Suprapubic skin (tissue), 4 donors: ENCODE results near the gene FOXJ1. TPM values are rescaled to one million over a fixed set of nuclear protein-coding genes. Genes with fewer than 3 reads are reported as not detected.
A peak's percentile ranks its signal among the peaks of the same experiment; 100 is the strongest.

Experiments
- DNase-seq, 2 donors: peaks; one replicate each; pipeline ENCODE4 v3.0.0-alpha.2; 2019; ENCODE audit warnings: low spot score in 2 of 2
- H3K27ac ChIP-seq: fragments of 200-600 bp; sonication (generic); one replicate; pipeline ENCODE4 v1.5.1; 2019
- H3K27me3 ChIP-seq: fragments of 200-600 bp; sonication (generic); one replicate; pipeline ENCODE4 v1.5.1; 2019
- H3K36me3 ChIP-seq: fragments of 200-600 bp; sonication (generic); one replicate; pipeline ENCODE4 v1.5.1; 2019
- H3K4me1 ChIP-seq: fragments of 200-600 bp; sonication (generic); one replicate; pipeline ENCODE4 v1.5.1; 2019
- H3K4me3 ChIP-seq: fragments of 200-600 bp; sonication (generic); one replicate; pipeline ENCODE4 v1.5.1; 2019; ENCODE audit warnings: mild to moderate bottlenecking
- H3K9me3 ChIP-seq: fragments of 200-600 bp; sonication (generic); one replicate; pipeline ENCODE4 v1.5.1; 2019
- CTCF ChIP-seq, 2 donors: fragments of 200-600 bp in 1 of 2; fragments of 450-650 bp in 1 of 2; sonication (generic) in 1 of 2; IDR thresholded peaks; one replicate each; pipeline ENCODE4 v1.5.1; 2016 to 2019; ENCODE audit warnings: antibody characterized with exemption in 2 of 2, mild to moderate bottlenecking in 1 of 2, moderate library complexity in 1 of 2
- EP300 ChIP-seq: sonication (generic); formaldehyde crosslinking; IDR thresholded peaks from one replicate; pipeline ENCODE4 v1.6.1; 2017; ENCODE audit warnings: antibody characterized with exemption
- POLR2A ChIP-seq, 2 donors: fragments of 450-650 bp; IDR thresholded peaks; one replicate each; pipeline ENCODE4 v1.6.1; 2017; ENCODE audit warnings: antibody characterized with exemption in 2 of 2, mild to moderate bottlenecking in 2 of 2, moderate library complexity in 2 of 2
- POLR2AphosphoS5 ChIP-seq, 3 donors: sonication (generic); formaldehyde crosslinking; IDR thresholded peaks; one replicate each; pipeline ENCODE4 v1.6.1; 2017; ENCODE audit warnings: antibody characterized with exemption in 3 of 3
- WGBS: methylation state at CpG from one replicate; pipeline ENCODE4 v1.1.5; 2018; 5-methylcytosine and 5-hydroxymethylcytosine counted together
- total RNA-seq, 4 donors: library from RNA; depleted of rRNA; stranded (reverse); fragments of >200 nt; gene quantifications; one replicate each; pipeline ENCODE4 v1.1.0, GENCODE V29; 2016

FOXJ1 gene
- total RNA-seq, 4 donors from 2014 or later: 2.1 to 3.6 (median 2.9) TPM

- H3K36me3 ChIP-seq: no peaks in the 10 kb centered on the region
- H3K4me1 ChIP-seq: peaks cover 13% of the 10 kb centered on the region
- TF ChIP-seq EP300: no peak
- peak; percentile 43 to 49 for TF ChIP-seq CTCF (IDR thresholded peaks at IDR 0.05)
- TF ChIP-seq POLR2AphosphoS5 (IDR thresholded peaks at IDR 0.05): no peak
- TF ChIP-seq POLR2A (IDR thresholded peaks at IDR 0.05): no peak
- no peak for DNase-seq
- no peak overlapping the region for H3K27ac ChIP-seq
- 84% methylated on average over 12 of the region's 13 CpGs for WGBS
- H3K27me3 ChIP-seq: no peaks in the 10 kb centered on the region
- no peaks in the 10 kb centered on the region for H3K9me3 ChIP-seq
- H3K4me3 ChIP-seq: no peak overlapping the region
Measured at GRCh38 chr17:76147211-76148014, 6.4 kb upstream of the FOXJ1 start.

- Histone ChIP-seq H3K9me3 (no peaks in the 10 kb centered on the region), H3K4me3 (no peak overlapping the region), H3K27me3 (no peaks in the 10 kb centered on the region), H3K4me1 (peaks cover 23% of the 10 kb centered on the region), H3K36me3 (no peaks in the 10 kb centered on the region), H3K27ac (no peak overlapping the region)
- TF ChIP-seq EP300 (no peak), POLR2A (IDR thresholded peaks at IDR 0.05) (no peak), POLR2AphosphoS5 (IDR thresholded peaks at IDR 0.05) (no peak), CTCF (IDR thresholded peaks at IDR 0.05) (no peak)
- DNase-seq: peak in 1 of 2 donors; percentile 75
- WGBS: 89% methylated on average over 13 of the region's 22 CpGs
Measured at GRCh38 chr17:76146053-76146851, 5.2 kb upstream of the FOXJ1 start.

GRCh38 chr17:76145231-76146052 is 4.4 kb upstream of the FOXJ1 start:
- Histone ChIP-seq H3K27me3 (peaks cover 3% of the 10 kb centered on the region), H3K36me3 (no peaks in the 10 kb centered on the region), H3K4me1 (peaks cover 31% of the 10 kb centered on the region), H3K9me3 (no peaks in the 10 kb centered on the region), H3K4me3 (no peak overlapping the region), H3K27ac (peak overlapping the region; percentile 11)
- TF ChIP-seq POLR2AphosphoS5 (IDR thresholded peaks at IDR 0.05): no peak
- DNase-seq: peak in 1 of 2 donors; percentile 55
- 74% methylated on average over 25 of the region's 25 CpGs for WGBS

GRCh38 chr17:76142585-76143041 is 1.6 kb upstream of the FOXJ1 start:
- TF ChIP-seq EP300 (no peak), POLR2AphosphoS5 (IDR thresholded peaks at IDR 0.05) (no peak), POLR2A (IDR thresholded peaks at IDR 0.05) (no peak), CTCF (IDR thresholded peaks at IDR 0.05) (no peak)
- Histone ChIP-seq H3K4me1 (peaks cover 42% of the 10 kb centered on the region), H3K27me3 (peaks cover 31% of the 10 kb centered on the region), H3K4me3 (no peak overlapping the region), H3K36me3 (no peaks in the 10 kb centered on the region), H3K27ac (no peak overlapping the region), H3K9me3 (no peaks in the 10 kb centered on the region)
- 89% methylated on average over 6 of the region's 6 CpGs for WGBS
- peak in 1 of 2 donors; percentile 34 for DNase-seq

GRCh38 chr17:76142039-76142584 is 1.1 kb upstream of the FOXJ1 start:
- H3K4me3 ChIP-seq: no peak overlapping the region
- no peak overlapping the region for H3K27ac ChIP-seq
- 69% methylated on average over 10 of the region's 10 CpGs for WGBS
- DNase-seq: peak in 1 of 2 donors; percentile 51
- TF ChIP-seq EP300 (no peak), POLR2AphosphoS5 (IDR thresholded peaks at IDR 0.05) (no peak), POLR2A (IDR thresholded peaks at IDR 0.05) (no peak), CTCF (IDR thresholded peaks at IDR 0.05) (no peak)
- no peaks in the 10 kb centered on the region for H3K36me3 ChIP-seq
- peaks cover 42% of the 10 kb centered on the region for H3K4me1 ChIP-seq
- H3K27me3 ChIP-seq: peaks cover 36% of the 10 kb centered on the region
- H3K9me3 ChIP-seq: no peaks in the 10 kb centered on the region
